DMS53 treated with DMSO at 0.1 percent for 48 hours (cell line): ENCODE results near the gene SLC9A3.
A peak's percentile ranks its signal among the peaks of the same experiment; 100 is the strongest.

Experiments used
- DNase-seq: peaks from one replicate; lab custom pipeline; 2025; ENCODE audit not compliant: unreplicated experiment; lab: John Stamatoyannopoulos, UW

SLC9A3 gene

DNA sequence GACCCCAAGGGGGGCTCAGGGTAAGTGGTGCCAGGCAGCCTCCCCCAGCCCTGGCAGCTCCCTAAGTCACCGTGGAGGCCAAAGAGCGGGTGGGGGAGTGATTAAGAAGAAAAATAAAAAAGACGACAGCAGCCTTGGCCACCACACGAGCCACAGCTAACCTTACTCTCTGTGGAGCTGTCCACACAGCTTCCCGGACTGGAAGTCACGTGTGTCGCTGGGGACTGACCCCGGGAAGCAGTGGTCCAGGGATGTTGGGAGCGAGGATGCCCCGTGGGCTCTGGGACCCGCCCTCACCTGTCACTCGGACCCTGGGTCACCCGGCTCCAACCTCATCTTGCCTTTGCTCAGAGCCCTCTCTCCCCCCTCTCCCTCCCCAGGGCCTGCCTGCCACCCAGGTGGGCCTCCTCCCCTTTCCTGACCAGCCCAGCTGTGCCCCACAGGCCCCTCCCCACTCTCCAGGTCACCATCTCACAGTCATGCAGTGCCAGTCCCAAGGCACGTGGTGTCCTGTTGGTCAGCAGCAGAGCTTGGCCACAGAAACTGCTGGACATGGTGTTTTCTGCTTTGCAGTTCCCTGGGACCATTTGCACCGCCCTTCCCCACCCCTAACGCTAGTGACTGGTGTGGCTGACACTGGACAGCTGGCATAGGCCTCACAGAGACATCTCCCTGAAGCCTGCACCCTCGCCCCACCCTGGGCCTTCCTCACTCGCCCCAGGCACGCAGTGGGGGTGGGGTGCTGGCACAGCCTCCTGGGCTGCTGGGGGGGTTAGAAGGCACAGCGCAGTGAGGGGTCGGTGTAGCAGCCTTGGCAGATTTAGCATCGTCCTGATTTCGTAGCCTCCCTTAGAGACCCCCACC lies 91.1 kb downstream of the SLC9A3 start:
- no peak for DNase-seq

DNA sequence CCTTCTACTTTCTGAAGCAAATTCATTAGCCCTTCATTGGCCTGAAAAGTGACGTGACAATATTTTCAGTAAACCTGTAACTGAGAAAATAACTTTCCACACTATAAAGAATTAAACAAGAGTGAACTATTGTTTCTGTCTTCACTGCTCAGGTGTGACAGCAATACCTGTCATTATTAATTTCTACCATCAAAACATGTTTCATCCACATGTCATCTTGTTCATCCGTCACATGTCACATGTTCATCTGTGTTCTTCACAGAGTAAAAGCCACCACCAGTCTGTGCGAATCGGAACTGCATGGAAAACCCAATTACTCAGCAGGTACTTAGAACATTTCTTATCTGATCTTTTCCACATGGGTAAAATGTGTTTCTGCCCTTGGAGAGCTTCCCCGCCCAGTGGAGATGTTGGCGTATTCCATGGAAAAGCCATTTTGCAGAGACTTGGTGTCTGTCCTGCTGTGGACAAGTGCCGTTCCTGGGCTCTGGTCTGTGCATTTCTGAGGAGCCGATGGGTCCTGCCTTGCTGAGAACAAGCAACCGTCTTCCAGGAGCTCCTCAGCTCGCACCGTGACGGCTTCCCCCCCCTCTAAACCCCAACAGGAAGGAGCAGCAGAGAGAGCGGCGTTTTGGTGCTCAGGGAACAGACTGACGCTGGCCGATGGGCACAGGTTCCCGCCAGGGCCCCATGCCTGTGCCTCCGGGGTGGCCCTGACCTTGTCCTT lies 91.9 kb downstream of the SLC9A3 start:
- DNase-seq, result no peak

DNA sequence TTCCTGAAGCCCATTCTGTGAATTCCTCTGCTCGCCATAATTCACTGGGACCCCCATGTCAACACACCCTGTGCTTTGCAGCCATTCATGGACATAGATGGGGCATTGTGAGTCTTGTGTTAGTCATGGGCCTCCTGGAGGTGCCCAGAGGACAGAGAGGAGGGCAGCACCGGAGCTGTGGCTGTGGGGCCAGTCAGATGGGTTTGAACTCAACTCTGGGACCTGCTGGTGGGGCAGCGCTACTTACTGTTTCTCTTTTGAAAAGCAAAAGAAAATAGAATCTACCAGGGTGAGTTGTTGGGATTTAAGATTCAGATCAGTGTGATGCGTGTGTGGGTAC lies 92.6 kb downstream of the SLC9A3 start:
- no peak for DNase-seq

DNA sequence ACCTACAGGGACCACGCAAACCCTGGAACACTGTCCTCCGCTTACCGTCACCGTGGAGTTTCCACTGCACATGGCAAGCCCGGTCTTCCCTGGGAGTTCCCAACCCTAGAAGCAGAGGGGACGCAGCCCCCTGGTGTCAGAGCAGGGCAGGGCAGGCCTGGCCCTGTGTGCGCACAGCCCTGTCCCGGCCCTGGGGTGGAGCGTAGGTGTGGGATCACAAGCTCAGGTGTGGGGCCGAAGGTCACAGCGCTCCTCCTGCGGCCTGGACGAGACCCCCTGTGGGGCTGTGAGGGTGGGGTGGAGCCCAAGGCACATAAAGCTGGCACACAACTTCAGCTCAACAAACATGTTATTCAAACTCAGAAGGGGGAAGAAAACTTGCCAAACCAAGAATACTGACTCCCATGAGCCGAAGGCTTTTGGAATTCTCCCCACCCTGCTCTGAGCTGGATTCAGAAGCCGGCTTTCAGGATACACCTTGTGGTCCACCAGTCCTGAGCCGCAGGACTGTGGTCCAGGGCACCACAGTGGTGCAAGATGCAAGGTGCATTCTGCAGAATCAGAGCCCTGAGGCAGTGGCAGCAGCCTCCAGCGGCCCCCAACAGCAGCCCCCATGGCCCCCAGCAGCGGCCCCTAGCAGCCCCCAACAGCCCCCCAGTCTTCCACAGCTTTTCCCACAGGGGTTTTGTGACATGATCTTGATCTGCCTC lies 93.1 kb downstream of the SLC9A3 start:
- peak; percentile 16 for DNase-seq

DNA sequence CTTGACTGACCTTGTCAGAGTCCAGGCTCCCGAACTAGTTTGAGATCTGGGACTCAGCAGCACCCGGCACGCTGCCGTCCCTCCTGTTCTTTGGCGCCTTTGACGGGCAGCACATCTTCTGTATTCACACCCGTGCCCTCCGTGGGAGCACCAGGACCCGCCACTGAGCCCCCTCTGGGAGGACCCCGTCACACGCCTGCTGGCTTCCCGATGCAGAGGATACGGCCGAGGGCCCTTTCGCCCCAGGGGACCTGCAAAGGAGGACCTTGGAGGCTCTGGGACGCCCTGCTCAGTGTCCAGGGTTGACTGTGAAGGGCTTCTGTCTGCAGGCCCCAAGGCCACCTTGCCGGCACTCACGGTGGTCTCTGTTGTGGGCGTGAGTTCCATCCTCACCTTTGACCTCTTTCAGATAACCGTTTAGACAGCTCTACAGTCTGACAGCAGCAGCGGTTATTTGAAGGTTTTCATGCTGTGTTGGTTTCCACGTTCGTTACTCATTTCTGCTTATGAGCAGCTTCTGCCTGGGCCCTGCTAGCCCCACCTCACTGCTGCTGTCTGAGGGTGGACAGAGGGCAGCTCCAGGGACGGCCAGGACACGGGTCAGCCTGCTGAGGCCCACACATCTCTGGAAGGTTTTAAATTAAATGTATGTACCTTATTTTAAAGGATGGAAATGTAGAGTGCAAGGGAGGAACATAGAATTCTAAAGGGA lies 93.9 kb downstream of the SLC9A3 start:
- DNase-seq, result no peak

DNA sequence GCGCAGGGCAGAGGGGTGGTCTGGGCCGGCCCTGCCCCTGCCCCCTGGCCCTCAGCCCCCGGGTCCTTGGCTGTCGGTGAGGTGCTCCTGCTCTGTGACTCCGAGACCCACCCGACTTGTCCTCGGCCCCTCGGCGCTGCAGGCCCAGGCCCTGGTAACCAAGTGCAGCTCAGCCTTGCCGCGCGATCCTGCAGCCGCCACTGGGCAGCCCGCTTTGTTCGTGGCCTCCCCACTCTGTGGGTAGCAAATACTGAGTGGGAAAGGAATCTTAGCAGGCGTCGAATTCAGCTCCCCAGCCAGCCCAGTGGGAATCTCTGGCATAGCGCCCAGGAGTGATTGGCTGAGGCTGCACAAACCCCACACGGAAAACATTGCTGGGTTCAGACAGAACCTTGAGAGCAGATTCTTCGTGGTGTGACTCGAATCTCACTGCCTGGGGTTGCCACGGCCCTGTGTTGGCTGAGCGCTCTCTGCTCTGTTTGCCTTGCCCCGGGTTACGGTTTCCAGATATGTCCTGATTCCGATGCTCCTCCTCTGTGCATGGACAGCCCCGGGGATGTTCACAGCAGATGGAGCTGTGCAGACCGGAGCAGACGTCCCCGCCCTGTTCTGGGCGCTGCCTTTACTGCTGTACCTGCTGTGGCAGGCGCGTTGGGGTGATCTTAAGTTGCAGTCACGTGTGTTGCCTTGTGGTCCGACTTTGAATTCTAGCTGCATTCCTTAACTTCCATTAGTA lies 94.6 kb downstream of the SLC9A3 start:
- no peak for DNase-seq

DNA sequence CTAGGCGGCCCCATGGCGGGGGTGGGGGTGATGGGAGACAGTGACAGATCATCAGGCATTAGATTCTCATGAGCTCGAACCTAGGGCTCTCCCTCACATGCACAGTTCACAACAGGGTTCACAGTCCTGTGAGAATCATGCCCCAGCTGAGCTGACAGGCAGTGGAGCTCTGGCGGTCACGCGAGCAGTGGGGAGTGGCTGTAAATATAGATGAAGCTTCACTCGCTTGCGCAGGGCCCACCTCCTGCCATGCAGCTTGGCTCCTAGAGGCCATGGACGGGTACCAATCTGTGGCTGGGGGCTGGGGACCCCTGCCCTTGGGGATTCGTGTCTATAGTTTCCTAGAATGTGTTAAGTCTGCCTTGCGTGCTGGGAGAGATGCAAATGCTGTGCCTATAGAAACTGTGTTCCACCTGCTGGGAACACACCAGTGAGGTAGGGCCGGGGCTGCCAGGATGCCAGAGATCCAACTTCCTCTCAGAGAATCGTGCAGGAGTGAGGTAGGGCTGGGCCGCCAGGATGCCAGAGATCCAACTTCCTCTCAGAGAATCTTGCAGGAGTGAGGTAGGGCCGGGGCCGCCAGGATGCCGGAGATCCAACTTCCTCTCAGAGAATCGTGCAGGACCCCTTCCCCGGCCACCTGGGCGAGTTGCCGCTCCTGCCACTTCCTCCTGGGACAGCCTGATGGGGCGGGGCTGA lies 95.3 kb downstream of the SLC9A3 start:
- no peak for DNase-seq

DNA sequence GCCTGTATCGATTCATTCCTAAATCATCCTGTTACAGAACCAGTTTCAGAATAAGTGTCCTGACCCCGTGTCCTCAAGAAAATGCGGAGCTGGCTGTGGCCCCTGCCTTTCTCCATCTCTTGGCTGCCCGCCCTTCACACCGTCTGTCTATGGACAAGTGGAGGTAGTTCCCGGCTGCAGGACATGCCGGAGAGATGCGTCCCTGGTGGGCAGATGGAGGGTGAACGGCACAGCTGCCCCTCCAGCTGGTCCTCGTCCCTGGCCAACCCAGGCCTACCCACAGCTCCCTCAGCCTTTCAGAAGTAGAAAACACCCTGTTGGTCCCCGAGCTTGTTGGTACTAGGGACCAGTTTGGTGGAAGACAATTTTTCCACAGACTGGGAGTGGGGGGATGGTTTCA lies 96.0 kb downstream of the SLC9A3 start:
- no peak for DNase-seq

DNA sequence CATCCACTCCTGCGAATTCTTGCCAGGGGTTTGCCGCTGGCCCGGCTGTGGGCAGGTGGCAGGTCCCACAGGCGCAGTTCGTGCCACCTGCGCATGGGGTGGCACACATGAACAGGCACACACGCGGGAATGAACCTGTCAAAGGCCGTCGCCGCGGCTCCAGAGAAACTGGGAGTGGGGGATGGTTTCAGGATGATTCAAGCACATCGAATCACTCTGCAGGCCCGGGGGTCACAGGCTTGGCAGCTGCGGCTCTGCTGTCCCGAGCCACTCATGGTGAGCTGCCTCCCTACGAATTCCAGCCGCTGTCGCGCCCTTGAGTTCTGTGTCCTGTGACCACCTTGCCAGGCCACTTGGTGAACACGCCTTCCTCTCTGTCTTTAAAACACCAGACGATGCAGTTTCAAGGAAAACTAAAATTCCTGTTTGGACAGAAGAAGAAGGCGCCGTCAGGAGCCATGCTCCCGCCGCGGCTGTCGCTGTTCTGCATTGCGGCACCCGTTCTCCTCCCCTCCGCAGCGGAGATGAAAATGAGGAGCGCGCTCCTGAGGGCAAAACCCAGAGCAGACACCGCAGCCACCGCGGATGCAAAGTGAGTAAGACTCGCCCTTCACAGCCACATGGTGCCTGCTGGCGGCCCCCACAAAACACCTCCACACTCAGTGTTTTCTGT lies 96.7 kb downstream of the SLC9A3 start:
- no peak for DNase-seq

DNA sequence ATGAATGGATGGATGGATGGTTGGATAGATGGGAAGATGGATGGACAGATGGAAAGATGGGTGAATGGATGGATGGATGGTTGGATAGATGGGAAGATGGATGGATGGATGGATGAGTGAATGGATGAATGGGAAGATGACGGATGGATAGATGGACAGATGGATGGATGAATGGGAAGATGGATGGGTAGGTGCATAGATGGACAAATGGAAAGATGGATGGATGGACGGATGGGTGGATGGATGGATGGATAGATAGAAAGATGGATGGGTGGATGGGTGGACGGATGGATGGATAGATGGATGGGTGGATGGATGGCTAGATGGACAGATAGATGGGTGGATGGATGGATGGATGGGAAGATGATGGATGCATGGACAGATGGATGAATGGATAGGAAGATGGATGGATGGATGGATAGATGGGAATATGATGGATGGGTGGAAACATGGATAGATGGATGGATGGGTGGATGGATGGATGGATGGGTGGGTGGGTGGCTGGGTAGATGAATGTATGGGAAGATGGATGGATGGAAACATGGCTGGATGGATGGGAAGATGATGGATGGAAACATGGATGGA lies 97.8 kb downstream of the SLC9A3 start:
- DNase-seq, result no peak

DNA sequence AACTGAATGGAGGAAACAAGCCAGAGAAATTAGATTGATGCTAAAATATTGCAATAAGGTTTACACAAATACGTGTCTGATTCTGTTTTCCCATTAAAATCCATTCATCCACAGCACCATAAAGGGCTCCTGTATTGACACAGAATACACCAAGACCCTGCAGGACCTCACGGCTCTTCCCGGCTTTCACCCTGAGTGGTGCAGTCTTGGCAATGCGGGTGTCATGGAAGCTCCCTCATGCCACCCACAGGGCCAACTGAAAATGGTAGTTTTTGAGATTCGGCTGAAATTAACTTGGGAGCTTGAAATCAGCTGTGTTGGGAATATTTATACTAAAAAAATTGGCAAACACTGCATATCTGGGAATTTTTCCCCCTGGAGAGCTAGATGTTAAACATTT lies 98.5 kb downstream of the SLC9A3 start:
- DNase-seq, result no peak

DNA sequence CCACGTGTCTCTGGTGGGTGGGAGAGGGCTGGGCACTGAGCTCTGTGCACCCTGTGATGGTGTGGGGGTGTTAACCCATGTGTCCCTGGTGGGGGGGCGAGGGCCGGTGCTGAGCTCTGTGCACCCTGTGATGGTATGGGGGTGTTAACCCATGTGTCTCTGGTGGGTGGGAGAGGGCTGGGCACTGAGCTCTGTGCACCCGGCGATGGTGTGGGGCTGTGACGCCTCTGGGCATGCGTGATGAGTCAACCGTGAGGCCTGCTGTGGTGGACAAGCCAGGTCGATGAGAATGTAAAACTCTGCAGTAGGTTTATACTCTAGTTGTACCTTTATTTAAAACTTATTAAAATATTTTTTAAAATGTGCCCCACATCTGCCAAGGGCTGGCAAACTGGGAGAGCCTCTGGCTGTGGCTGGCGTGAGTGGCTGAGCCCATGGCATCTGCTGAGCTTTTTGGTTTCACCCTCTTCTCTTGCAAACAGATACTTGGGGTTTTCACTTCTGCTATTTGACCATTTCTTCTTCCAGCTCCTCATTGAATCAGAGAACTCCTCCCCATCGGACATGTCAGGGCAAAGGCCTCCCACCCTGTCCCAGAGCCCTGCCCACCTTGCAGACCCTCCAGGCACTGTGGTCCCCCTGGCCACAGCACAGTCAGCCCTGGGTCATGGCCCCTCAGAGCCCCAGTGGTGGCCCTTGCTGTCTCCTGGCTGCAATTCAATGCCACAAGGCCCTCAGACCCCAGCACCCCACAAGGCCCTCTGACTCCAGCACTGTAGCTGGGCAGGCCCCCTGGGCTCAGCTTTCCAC lies 99.7 kb downstream of the SLC9A3 start:
- DNase-seq, result no peak

DNA sequence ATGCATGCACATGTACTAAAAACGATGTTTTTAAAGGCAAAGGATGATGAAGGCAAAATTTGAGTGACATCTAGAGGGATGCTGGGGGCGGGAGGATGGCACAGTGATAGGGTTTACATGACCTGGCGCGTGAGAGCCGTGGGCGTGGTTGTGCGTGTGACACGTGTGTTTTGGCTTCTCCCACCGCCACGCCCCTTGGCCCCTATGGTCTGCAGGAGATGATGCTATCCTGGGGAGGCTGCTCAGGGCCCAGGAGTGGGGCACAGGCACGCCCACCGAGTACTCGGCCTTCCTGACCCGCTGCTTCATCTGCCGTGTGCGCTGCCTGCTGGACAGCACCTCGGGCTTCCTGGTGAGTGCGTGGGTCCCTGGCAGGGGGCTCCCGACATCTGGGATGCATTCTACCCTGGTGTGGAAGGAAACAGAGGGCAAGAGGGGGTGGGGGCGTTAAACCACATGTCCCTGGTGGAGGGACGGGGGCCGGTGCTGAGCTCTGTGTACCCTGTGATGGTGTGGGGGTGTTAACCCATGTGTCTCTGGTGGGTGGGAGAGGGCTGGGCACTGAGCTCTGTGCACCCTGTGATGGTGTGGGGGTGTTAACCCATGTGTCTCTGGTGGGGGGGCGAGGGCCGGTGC lies 100.5 kb downstream of the SLC9A3 start:
- no peak for DNase-seq

DNA sequence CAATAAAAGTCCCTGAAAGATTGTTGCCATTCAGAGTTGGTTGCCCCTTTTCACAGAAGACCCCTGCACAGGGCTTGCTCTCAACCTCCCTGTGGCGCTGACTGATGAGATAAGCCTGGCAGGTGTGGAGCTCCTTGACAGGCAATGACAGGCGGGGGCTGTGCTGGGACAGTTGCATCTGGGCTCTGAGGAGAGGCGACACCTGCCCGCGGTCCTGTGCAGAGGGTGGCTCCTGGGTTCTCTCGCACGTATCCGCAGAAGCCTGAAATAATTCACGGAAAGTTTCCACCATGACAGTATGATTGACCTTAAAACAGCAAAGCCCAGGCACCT lies 101.0 kb downstream of the SLC9A3 start:
- DNase-seq, result no peak

DNA sequence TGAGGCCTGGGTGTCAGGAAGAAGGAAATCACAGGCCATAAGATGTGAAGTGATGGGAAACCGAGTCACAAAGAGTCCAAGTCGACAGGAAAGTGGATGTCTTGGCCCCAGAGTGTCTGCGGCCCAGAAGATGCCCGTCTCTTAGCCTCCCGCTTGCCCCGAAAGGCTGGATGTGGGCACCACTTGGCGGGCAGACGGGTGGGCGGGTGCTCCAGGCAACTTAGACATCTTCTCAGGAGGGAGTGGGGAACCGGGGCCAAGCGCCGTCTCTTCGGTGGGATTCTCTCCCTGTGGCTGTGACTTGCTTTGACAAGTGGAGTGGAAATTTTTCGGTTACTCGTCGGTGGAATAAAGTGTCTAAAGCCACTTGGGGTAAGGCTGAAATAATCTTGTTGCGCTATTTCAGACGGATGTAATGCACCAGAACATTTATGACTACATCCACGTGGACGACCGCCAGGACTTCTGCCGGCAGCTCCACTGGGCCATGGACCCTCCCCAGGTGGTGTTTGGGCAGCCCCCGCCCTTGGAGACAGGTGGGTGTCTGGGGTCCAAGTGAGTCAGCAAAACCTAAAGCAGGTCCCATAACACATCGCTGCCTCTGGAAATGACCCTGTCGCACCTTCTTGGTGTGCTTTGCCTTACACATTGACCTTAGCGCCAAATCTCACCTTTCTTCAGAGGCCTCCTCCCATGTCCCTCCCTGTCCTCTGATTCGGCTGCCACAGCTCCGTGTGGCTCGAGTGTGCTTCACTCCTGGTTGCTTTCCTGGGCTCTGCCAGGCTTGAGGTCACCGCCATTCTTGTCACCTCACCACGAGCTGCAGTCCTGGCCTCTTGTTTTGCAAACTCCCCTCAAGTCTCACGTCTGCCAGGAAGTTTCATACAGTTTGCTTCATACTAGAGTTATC lies 101.7 kb downstream of the SLC9A3 start:
- DNase-seq, result no peak

DNA sequence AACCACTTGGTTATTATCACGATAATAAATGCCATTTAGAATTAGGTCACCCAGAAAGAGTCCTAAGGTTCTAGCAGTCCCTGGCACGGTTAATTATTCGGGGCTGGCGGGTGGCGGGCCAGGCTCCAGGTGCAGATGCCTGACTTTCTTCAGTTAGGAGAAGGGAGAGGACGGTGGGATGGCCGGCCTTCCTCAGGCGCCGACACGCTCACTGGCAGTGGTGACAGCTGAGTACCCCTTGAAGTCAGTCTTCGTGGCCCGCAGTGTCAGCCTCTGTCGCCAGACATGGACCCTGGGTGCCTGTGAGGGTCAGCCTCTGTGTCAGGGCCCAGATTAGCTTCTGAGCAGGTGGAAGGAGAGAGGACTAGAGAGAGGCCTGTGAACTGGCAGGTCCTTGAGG lies 102.3 kb downstream of the SLC9A3 start:
- DNase-seq, result no peak

DNA sequence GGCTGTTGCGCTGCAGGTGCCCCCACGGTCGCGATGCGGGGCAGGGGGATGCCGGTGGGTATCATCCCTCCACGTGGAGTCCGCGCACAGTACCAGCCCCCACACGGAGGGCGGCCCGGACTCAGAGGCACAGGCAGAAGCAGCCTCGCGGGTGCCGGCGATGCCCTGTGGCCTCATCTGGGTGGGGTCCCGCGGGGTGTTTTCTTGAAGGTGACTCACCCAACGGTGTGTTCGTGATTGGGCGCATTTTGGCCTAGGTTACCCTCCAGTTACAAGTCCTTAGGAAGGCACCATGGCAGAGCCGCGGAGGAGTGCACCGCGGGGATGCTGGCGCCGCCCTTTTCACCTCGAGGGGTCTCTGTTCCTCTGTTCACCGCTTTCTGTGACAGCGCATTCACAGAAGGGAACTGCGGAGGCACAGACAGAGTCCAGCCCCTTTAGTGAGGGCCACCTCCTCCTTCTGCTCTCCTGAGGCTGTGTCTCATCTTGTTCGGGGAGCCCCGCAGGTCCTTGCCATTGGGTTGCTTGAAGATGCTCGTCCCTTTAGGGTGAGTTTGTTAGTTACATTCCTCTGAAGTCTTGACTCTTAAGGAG lies 102.9 kb downstream of the SLC9A3 start:
- no peak for DNase-seq
